Neural cell (in vitro differentiated cells): ENCODE measurements around the gene HAS3. TPM values are rescaled to one million over a fixed set of nuclear protein-coding genes. Genes with fewer than 3 reads are reported as not detected.

Experiments used
- H2AFZ ChIP-seq: fragments of 200-600, 300-800 bp; sonication (generic), shearing (Covaris generic); 2 replicates; pipeline ENCODE4 v1.6.0; 2014; ENCODE audit warnings: low read depth, mild to moderate bottlenecking, antibody characterized with exemption, low read length, moderate library complexity
- H3F3A ChIP-seq: fragments of 200-600 bp; shearing (Covaris generic); 2 replicates; pipeline ENCODE4 v1.6.1; 2016; ENCODE audit warnings: mild to moderate bottlenecking, moderate library complexity, mixed read lengths, antibody characterized with exemption, low read length; ENCODE audit not compliant: insufficient read depth, poor library complexity, severe bottlenecking
- H3K27ac ChIP-seq: fragments of 200-600, 300-800 bp; sonication (generic), shearing (Covaris generic); 2 replicates; pipeline ENCODE4 v1.5.1; 2014; ENCODE audit warnings: mild to moderate bottlenecking, low read length, moderate library complexity
- H3K27me3 ChIP-seq: fragments of 300-800, 200-600 bp; sonication (generic), shearing (Covaris generic); 2 replicates; pipeline ENCODE4 v1.6.0; 2014; ENCODE audit warnings: mild to moderate bottlenecking, low read depth, low read length, moderate library complexity; ENCODE audit not compliant: insufficient read depth
- H3K36me3 ChIP-seq: fragments of 300-800, 200-600 bp; sonication (generic), shearing (Covaris generic); 2 replicates; pipeline ENCODE4 v1.5.1; 2014; ENCODE audit warnings: mild to moderate bottlenecking, antibody characterized with exemption, low read length, moderate library complexity; ENCODE audit not compliant: insufficient read depth
- H3K4me2 ChIP-seq: fragments of 300-800, 200-600 bp; sonication (generic), shearing (Covaris generic); 2 replicates; pipeline ENCODE4 v1.6.0; 2014; ENCODE audit warnings: mild to moderate bottlenecking, low read length
- H3K4me3 ChIP-seq: fragments of 300-800, 200-600 bp; sonication (generic), shearing (Covaris generic); 2 replicates; pipeline ENCODE4 v1.5.1; 2014; ENCODE audit warnings: mild to moderate bottlenecking, low read length, moderate library complexity
- H3K79me2 ChIP-seq: fragments of 200-600 bp; shearing (Covaris generic); replicated peaks from 2 replicates; pipeline ENCODE4 v1.6.0; 2014; ENCODE audit warnings: mild to moderate bottlenecking, low read length, moderate library complexity; ENCODE audit not compliant: insufficient read depth
- H3K9ac ChIP-seq: fragments of 300-800, 200-600 bp; sonication (generic), shearing (Covaris generic); 2 replicates; pipeline ENCODE4 v1.6.1; 2016; ENCODE audit warnings: mild to moderate bottlenecking, low read length, mixed read lengths
- H3K9me2 ChIP-seq: fragments of 200-600 bp; shearing (Covaris generic); 2 replicates; pipeline ENCODE4 v1.6.1; 2016; ENCODE audit warnings: mild to moderate bottlenecking, low read length, mixed read lengths; ENCODE audit not compliant: insufficient read depth
- H3K9me3 ChIP-seq: fragments of 200-600, 300-800 bp; sonication (generic), shearing (Covaris generic); 2 replicates; pipeline ENCODE4 v1.6.1; 2016; ENCODE audit warnings: mild to moderate bottlenecking, mixed run types, low read length, moderate library complexity, mixed read lengths
- H4K20me1 ChIP-seq: fragments of 200-600 bp; shearing (Covaris generic); 2 replicates; pipeline ENCODE4 v1.6.1; 2016; ENCODE audit warnings: mild to moderate bottlenecking, mixed run types; ENCODE audit not compliant: insufficient read depth
- EP300 ChIP-seq: fragments of 450-650 bp; conservative IDR thresholded peaks from 2 replicates; pipeline ENCODE4 v1.6.1; 2014; ENCODE audit warnings: antibody characterized with exemption, mild to moderate bottlenecking, moderate library complexity; ENCODE audit not compliant: poor library complexity, severe bottlenecking
- EZH2 ChIP-seq: fragments of 200-600, 300-800 bp; shearing (Covaris generic), sonication (generic); IDR thresholded peaks from 2 replicates; pipeline ENCODE4 v1.6.1; 2014; ENCODE audit warnings: antibody characterized with exemption, low read length, borderline replicate concordance, mild to moderate bottlenecking; ENCODE audit not compliant: insufficient read depth, poor library complexity, severe bottlenecking
- MXI1 ChIP-seq: fragments of 450-650 bp; conservative IDR thresholded peaks from 2 replicates; pipeline ENCODE4 v1.6.1; 2014; ENCODE audit warnings: antibody characterized with exemption, mild to moderate bottlenecking; ENCODE audit not compliant: poor library complexity, severe bottlenecking
- POLR2AphosphoS5 ChIP-seq: IDR thresholded peaks from 2 replicates; pipeline ENCODE4 v1.6.1; 2012
- RAD21 ChIP-seq: fragments of 450-650 bp; conservative IDR thresholded peaks from 2 replicates; pipeline ENCODE4 v1.6.1; 2014; ENCODE audit warnings: antibody characterized with exemption, mild to moderate bottlenecking, moderate library complexity
- SMC3 ChIP-seq: fragments of 450-650 bp; conservative IDR thresholded peaks from 2 replicates; pipeline ENCODE4 v1.6.1; 2014; ENCODE audit warnings: antibody characterized with exemption, mild to moderate bottlenecking, moderate library complexity; ENCODE audit not compliant: poor library complexity
- TAF1 ChIP-seq: IDR thresholded peaks from 2 replicates; pipeline ENCODE4 v1.6.1; 2012; ENCODE audit warnings: low read depth
- polyA plus RNA-seq: library from polyadenylated mRNA; depleted of rRNA; stranded (reverse); fragments of >200 nt; gene quantifications from 2 replicates; pipeline ENCODE4 v1.2.3, GENCODE V29; 2014
- TF ChIP-seq, protein P1 (sequence below): fragments of 450-650 bp; IDR thresholded peaks from 2 replicates; pipeline ENCODE4 v1.5.1; 2014; ENCODE audit warnings: antibody characterized with exemption, mild to moderate bottlenecking, moderate library complexity; ENCODE audit not compliant: poor library complexity, severe bottlenecking
- TF ChIP-seq, protein P2 (sequence below): IDR thresholded peaks from 2 replicates; pipeline ENCODE4 v1.6.1; 2012; ENCODE audit warnings: borderline replicate concordance

Gene HAS3
- polyA plus RNA-seq, 1 donor from 2014 or later: 12.5 TPM

DNA sequence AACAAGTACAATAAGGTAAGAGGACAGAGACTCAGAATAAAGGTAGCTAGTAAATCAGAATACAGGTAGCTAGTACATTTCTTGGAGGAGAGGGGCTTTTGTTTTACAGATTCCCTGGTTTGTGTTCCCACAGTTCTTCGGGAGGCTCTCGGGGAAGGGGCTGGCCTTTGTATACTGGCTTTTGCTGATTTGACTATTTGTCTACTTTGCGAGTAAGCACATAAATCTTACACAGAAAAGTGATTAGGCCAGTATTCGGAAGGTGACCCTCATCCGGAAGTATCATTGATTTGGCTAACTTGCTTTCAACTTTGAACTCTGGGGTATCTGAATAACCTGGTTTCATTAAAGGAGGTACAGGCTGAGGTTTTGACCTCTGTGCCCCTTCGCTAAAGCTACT lies 60.1 kb downstream of the HAS3 start:
- Histone ChIP-seq H3K4me2 (no peak overlapping the region), H3K9ac (no peak overlapping the region), H3F3A (no peaks in the 10 kb centered on the region), H3K27me3 (no peaks in the 10 kb centered on the region), H4K20me1 (no peaks in the 10 kb centered on the region), H3K79me2 (no peaks in the 10 kb centered on the region), H2AFZ (no peak overlapping the region), H3K4me3 (no peak overlapping the region), H3K36me3 (peaks cover 13% of the 10 kb centered on the region), H3K9me3 (no peaks in the 10 kb centered on the region), H3K9me2 (no peaks in the 10 kb centered on the region), H3K27ac (no peak overlapping the region)
- TF ChIP-seq EZH2: no peak
- no peak for TF ChIP-seq TAF1
- no peak for TF ChIP-seq POLR2AphosphoS5
- TF ChIP-seq, protein P1, sequence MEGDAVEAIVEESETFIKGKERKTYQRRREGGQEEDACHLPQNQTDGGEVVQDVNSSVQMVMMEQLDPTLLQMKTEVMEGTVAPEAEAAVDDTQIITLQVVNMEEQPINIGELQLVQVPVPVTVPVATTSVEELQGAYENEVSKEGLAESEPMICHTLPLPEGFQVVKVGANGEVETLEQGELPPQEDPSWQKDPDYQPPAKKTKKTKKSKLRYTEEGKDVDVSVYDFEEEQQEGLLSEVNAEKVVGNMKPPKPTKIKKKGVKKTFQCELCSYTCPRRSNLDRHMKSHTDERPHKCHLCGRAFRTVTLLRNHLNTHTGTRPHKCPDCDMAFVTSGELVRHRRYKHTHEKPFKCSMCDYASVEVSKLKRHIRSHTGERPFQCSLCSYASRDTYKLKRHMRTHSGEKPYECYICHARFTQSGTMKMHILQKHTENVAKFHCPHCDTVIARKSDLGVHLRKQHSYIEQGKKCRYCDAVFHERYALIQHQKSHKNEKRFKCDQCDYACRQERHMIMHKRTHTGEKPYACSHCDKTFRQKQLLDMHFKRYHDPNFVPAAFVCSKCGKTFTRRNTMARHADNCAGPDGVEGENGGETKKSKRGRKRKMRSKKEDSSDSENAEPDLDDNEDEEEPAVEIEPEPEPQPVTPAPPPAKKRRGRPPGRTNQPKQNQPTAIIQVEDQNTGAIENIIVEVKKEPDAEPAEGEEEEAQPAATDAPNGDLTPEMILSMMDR: no peak
- TF ChIP-seq EP300: no peak
- TF ChIP-seq, protein P2, sequence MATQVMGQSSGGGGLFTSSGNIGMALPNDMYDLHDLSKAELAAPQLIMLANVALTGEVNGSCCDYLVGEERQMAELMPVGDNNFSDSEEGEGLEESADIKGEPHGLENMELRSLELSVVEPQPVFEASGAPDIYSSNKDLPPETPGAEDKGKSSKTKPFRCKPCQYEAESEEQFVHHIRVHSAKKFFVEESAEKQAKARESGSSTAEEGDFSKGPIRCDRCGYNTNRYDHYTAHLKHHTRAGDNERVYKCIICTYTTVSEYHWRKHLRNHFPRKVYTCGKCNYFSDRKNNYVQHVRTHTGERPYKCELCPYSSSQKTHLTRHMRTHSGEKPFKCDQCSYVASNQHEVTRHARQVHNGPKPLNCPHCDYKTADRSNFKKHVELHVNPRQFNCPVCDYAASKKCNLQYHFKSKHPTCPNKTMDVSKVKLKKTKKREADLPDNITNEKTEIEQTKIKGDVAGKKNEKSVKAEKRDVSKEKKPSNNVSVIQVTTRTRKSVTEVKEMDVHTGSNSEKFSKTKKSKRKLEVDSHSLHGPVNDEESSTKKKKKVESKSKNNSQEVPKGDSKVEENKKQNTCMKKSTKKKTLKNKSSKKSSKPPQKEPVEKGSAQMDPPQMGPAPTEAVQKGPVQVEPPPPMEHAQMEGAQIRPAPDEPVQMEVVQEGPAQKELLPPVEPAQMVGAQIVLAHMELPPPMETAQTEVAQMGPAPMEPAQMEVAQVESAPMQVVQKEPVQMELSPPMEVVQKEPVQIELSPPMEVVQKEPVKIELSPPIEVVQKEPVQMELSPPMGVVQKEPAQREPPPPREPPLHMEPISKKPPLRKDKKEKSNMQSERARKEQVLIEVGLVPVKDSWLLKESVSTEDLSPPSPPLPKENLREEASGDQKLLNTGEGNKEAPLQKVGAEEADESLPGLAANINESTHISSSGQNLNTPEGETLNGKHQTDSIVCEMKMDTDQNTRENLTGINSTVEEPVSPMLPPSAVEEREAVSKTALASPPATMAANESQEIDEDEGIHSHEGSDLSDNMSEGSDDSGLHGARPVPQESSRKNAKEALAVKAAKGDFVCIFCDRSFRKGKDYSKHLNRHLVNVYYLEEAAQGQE: no peak
- no peak for TF ChIP-seq RAD21
- TF ChIP-seq MXI1: no peak
- no peak for TF ChIP-seq SMC3

- H3K4me3 ChIP-seq: no peak overlapping the region
- peaks cover 13% of the 10 kb centered on the region for H3K36me3 ChIP-seq
- H3K9me2 ChIP-seq: no peaks in the 10 kb centered on the region
- H3F3A ChIP-seq: no peaks in the 10 kb centered on the region
- no peak overlapping the region for H2AFZ ChIP-seq
- TF ChIP-seq EP300 (no peak), TAF1 (no peak)
- TF ChIP-seq, protein P2: no peak
- no peak overlapping the region for H3K27ac ChIP-seq
- no peak overlapping the region for H3K9ac ChIP-seq
- H3K9me3 ChIP-seq: no peaks in the 10 kb centered on the region
- no peaks in the 10 kb centered on the region for H3K27me3 ChIP-seq
- no peaks in the 10 kb centered on the region for H3K79me2 ChIP-seq
- no peaks in the 10 kb centered on the region for H4K20me1 ChIP-seq
- H3K4me2 ChIP-seq: no peak overlapping the region
These were observed 60.9 kb downstream of the HAS3 start for GRCh38 chr16:69166221-69166833.
